ENCODE results near the gene LARGE1. TPM values are rescaled to one million over a fixed set of nuclear protein-coding genes. Genes with fewer than 3 reads are reported as not detected.

The LARGE1 gene
- total RNA-seq, 1 donor from 2014 or later, result 0.89 TPM

- no peaks in the 10 kb centered on the region for H3K4me1 Mint-ChIP-seq (ENCODE audit: low read depth)
- intact Hi-C loops (cut with micrococcal nuclease), result no loop called here
- H3K36me3 Mint-ChIP-seq (ENCODE audit: low read depth), result no peaks in the 10 kb centered on the region
- peaks cover 45% of the 10 kb centered on the region for H3K9me3 Mint-ChIP-seq
- no peak overlapping the region for H3K27ac Mint-ChIP-seq
- no peaks in the 10 kb centered on the region for H3K27me3 Mint-ChIP-seq (ENCODE audit: low read depth)
- no peak overlapping the region for H3K4me3 Mint-ChIP-seq (ENCODE audit: low read depth)
- DNase-seq (ENCODE audit: low spot score), result no peak
Observed at GRCh38 chr22:33817512-33818127, 102.7 kb downstream of the LARGE1 start.

- Mint-ChIP-seq H3K36me3 (ENCODE audit: low read depth) (no peaks in the 10 kb centered on the region), H3K27me3 (ENCODE audit: low read depth) (no peaks in the 10 kb centered on the region), H3K4me3 (ENCODE audit: low read depth) (no peak overlapping the region), H3K4me1 (ENCODE audit: low read depth) (no peaks in the 10 kb centered on the region), H3K27ac (no peak overlapping the region), H3K9me3 (peaks cover 69% of the 10 kb centered on the region)
- DNase-seq (ENCODE audit: low spot score), result no peak
- intact Hi-C loops (cut with micrococcal nuclease), result no loop called here
Observed at GRCh38 chr22:33812360-33812977, 107.8 kb downstream of the LARGE1 start.

GRCh38 chr22:33811686-33812085, 108.6 kb downstream of the LARGE1 start:
- no peaks in the 10 kb centered on the region for H3K27me3 Mint-ChIP-seq (ENCODE audit: low read depth)
- no peak overlapping the region for H3K4me3 Mint-ChIP-seq (ENCODE audit: low read depth)
- H3K36me3 Mint-ChIP-seq (ENCODE audit: low read depth), result no peaks in the 10 kb centered on the region
- no peaks in the 10 kb centered on the region for H3K4me1 Mint-ChIP-seq (ENCODE audit: low read depth)
- no peak overlapping the region for H3K27ac Mint-ChIP-seq
- intact Hi-C loops (cut with micrococcal nuclease), result no loop called here
- DNase-seq (ENCODE audit: low spot score), result no peak
- peaks cover 63% of the 10 kb centered on the region for H3K9me3 Mint-ChIP-seq

- Mint-ChIP-seq H3K36me3 (ENCODE audit: low read depth) (no peaks in the 10 kb centered on the region), H3K27ac (no peak overlapping the region), H3K4me3 (ENCODE audit: low read depth) (no peak overlapping the region), H3K27me3 (ENCODE audit: low read depth) (no peaks in the 10 kb centered on the region), H3K9me3 (peaks cover 61% of the 10 kb centered on the region), H3K4me1 (ENCODE audit: low read depth) (no peaks in the 10 kb centered on the region)
- DNase-seq (ENCODE audit: low spot score), result no peak
- intact Hi-C loops (cut with micrococcal nuclease), result no loop called here
Observed at GRCh38 chr22:33811208-33811607, 109.1 kb downstream of the LARGE1 start.

- Mint-ChIP-seq H3K4me1 (ENCODE audit: low read depth) (no peaks in the 10 kb centered on the region), H3K9me3 (peaks cover 57% of the 10 kb centered on the region), H3K4me3 (ENCODE audit: low read depth) (no peak overlapping the region), H3K36me3 (ENCODE audit: low read depth) (no peaks in the 10 kb centered on the region), H3K27me3 (ENCODE audit: low read depth) (no peaks in the 10 kb centered on the region), H3K27ac (no peak overlapping the region)
- DNase-seq (ENCODE audit: low spot score), result no peak
- intact Hi-C loops (cut with micrococcal nuclease), result no loop called here
Observed at GRCh38 chr22:33807470-33807869, 112.8 kb downstream of the LARGE1 start.

- H3K27ac Mint-ChIP-seq, result no peak overlapping the region
- no peaks in the 10 kb centered on the region for H3K27me3 Mint-ChIP-seq (ENCODE audit: low read depth)
- H3K9me3 Mint-ChIP-seq, result peaks cover 51% of the 10 kb centered on the region
- intact Hi-C loops (cut with micrococcal nuclease), result no loop called here
- H3K4me3 Mint-ChIP-seq (ENCODE audit: low read depth), result no peak overlapping the region
- H3K36me3 Mint-ChIP-seq (ENCODE audit: low read depth), result no peaks in the 10 kb centered on the region
- DNase-seq (ENCODE audit: low spot score), result no peak
- H3K4me1 Mint-ChIP-seq (ENCODE audit: low read depth), result no peaks in the 10 kb centered on the region
Observed at GRCh38 chr22:33806191-33806590, 114.1 kb downstream of the LARGE1 start.

GRCh38 chr22:33803371-33804282, 116.6 kb downstream of the LARGE1 start:
- no peaks in the 10 kb centered on the region for H3K4me1 Mint-ChIP-seq (ENCODE audit: low read depth)
- no peaks in the 10 kb centered on the region for H3K36me3 Mint-ChIP-seq (ENCODE audit: low read depth)
- DNase-seq (ENCODE audit: low spot score), result no peak
- H3K4me3 Mint-ChIP-seq (ENCODE audit: low read depth), result no peak overlapping the region
- no peaks in the 10 kb centered on the region for H3K27me3 Mint-ChIP-seq (ENCODE audit: low read depth)
- intact Hi-C loops (cut with micrococcal nuclease), result no loop called here
- H3K27ac Mint-ChIP-seq, result no peak overlapping the region
- peaks cover 60% of the 10 kb centered on the region for H3K9me3 Mint-ChIP-seq

- no peak overlapping the region for H3K27ac Mint-ChIP-seq
- no peaks in the 10 kb centered on the region for H3K27me3 Mint-ChIP-seq (ENCODE audit: low read depth)
- H3K36me3 Mint-ChIP-seq (ENCODE audit: low read depth), result no peaks in the 10 kb centered on the region
- H3K4me3 Mint-ChIP-seq (ENCODE audit: low read depth), result no peak overlapping the region
- H3K9me3 Mint-ChIP-seq, result peaks cover 77% of the 10 kb centered on the region
- intact Hi-C loops (cut with micrococcal nuclease), result no loop called here
- DNase-seq (ENCODE audit: low spot score), result no peak
- no peaks in the 10 kb centered on the region for H3K4me1 Mint-ChIP-seq (ENCODE audit: low read depth)
Observed at GRCh38 chr22:33798401-33798800, 121.9 kb downstream of the LARGE1 start.

- DNase-seq (ENCODE audit: low spot score), result no peak
- Mint-ChIP-seq H3K4me1 (ENCODE audit: low read depth) (no peaks in the 10 kb centered on the region), H3K27ac (no peak overlapping the region), H3K4me3 (ENCODE audit: low read depth) (no peak overlapping the region), H3K36me3 (ENCODE audit: low read depth) (no peaks in the 10 kb centered on the region), H3K9me3 (peaks cover 77% of the 10 kb centered on the region), H3K27me3 (ENCODE audit: low read depth) (no peaks in the 10 kb centered on the region)
- intact Hi-C loops (cut with micrococcal nuclease), result no loop called here
Observed at GRCh38 chr22:33796494-33796893, 123.8 kb downstream of the LARGE1 start.

- Mint-ChIP-seq H3K4me3 (ENCODE audit: low read depth) (no peak overlapping the region), H3K36me3 (ENCODE audit: low read depth) (no peaks in the 10 kb centered on the region), H3K27me3 (ENCODE audit: low read depth) (no peaks in the 10 kb centered on the region)
Observed at GRCh38 chr22:33793475-33793874, 126.8 kb downstream of the LARGE1 start.

GRCh38 chr22:33792832-33793231, 127.4 kb downstream of the LARGE1 start:
- no peaks in the 10 kb centered on the region for H3K27me3 Mint-ChIP-seq (ENCODE audit: low read depth)
- no peaks in the 10 kb centered on the region for H3K36me3 Mint-ChIP-seq (ENCODE audit: low read depth)

More at GRCh38 chr22:33793475-33793874, 126.8 kb downstream of the LARGE1 start:
- Mint-ChIP-seq H3K4me1 (ENCODE audit: low read depth) (no peaks in the 10 kb centered on the region), H3K27ac (no peak overlapping the region), H3K9me3 (peaks cover 64% of the 10 kb centered on the region)
- intact Hi-C loops (cut with micrococcal nuclease), result no loop called here
- no peak for DNase-seq (ENCODE audit: low spot score)

GRCh38 chr22:33789690-33790253, 130.5 kb downstream of the LARGE1 start:
- Mint-ChIP-seq H3K4me1 (ENCODE audit: low read depth) (no peaks in the 10 kb centered on the region), H3K27ac (no peak overlapping the region), H3K9me3 (peaks cover 54% of the 10 kb centered on the region), H3K27me3 (ENCODE audit: low read depth) (no peaks in the 10 kb centered on the region), H3K4me3 (ENCODE audit: low read depth) (no peak overlapping the region), H3K36me3 (ENCODE audit: low read depth) (no peaks in the 10 kb centered on the region)
- intact Hi-C loops (cut with micrococcal nuclease), result no loop called here
- DNase-seq (ENCODE audit: low spot score), result no peak

More at GRCh38 chr22:33792832-33793231, 127.4 kb downstream of the LARGE1 start:
- Mint-ChIP-seq H3K4me3 (ENCODE audit: low read depth) (no peak overlapping the region), H3K9me3 (peaks cover 63% of the 10 kb centered on the region), H3K4me1 (ENCODE audit: low read depth) (no peaks in the 10 kb centered on the region), H3K27ac (no peak overlapping the region)
- intact Hi-C loops (cut with micrococcal nuclease), result no loop called here
- no peak for DNase-seq (ENCODE audit: low spot score)
